Heart left ventricle (tissue), 16 donors: ENCODE data around the gene DPYSL5. TPM values are rescaled to one million over a fixed set of nuclear protein-coding genes. Genes with fewer than 3 reads are reported as not detected.

Experiments used
- ATAC-seq, 4 donors: fragments of 200-7000 bp; cut with Tn5 transposase; one replicate each; pipeline ENCODE4 v1.9.1; 2020 to 2022; ENCODE audit warnings: moderate library complexity in 4 of 4, mild to moderate bottlenecking in 3 of 4, moderate number of reproducible peaks in 1 of 4
- DNase-seq, 5 donors: peaks; one replicate each; pipeline ENCODE4 v3.0.0-alpha.2; 2020
- H3K27ac ChIP-seq, 12 donors: fragments of 200-600 bp; sonication (generic) in 4 of 12; one replicate each; pipeline versions ENCODE4 v1.5.0 to v1.8.0; 2016 to 2022; ENCODE audit warnings: mild to moderate bottlenecking in 2 of 12
- H3K27me3 ChIP-seq, 9 donors: fragments of 200-600 bp; sonication (generic) in 2 of 9; one replicate each; pipeline versions ENCODE4 v1.5.1 to v1.8.0; 2016 to 2022; ENCODE audit warnings: mild to moderate bottlenecking in 3 of 9
- H3K36me3 ChIP-seq, 9 donors: fragments of 200-600 bp; sonication (generic) in 2 of 9; one replicate each; pipeline versions ENCODE4 v1.5.0 to v1.8.0; 2018 to 2022; ENCODE audit warnings: mild to moderate bottlenecking in 2 of 9
- H3K4me1 ChIP-seq, 12 donors: fragments of 200-600 bp; sonication (generic) in 4 of 12; one replicate each; pipeline versions ENCODE4 v1.5.0 to v1.8.0; 2016 to 2022; ENCODE audit warnings: mild to moderate bottlenecking in 3 of 12
- H3K4me3 ChIP-seq, 12 donors: fragments of 200-600 bp; sonication (generic) in 4 of 12; one replicate each; pipeline versions ENCODE4 v1.5.0 to v1.8.0; 2017 to 2022; ENCODE audit warnings: mild to moderate bottlenecking in 9 of 12, moderate library complexity in 4 of 12
- H3K9me3 ChIP-seq, 12 donors: fragments of 200-600 bp; sonication (generic) in 4 of 12; one replicate each; pipeline versions ENCODE4 v1.5.0 to v1.8.0; 2016 to 2022; ENCODE audit warnings: mild to moderate bottlenecking in 1 of 12
- CTCF ChIP-seq, 12 donors: fragments of 200-600 bp; sonication (generic) in 4 of 12; IDR thresholded peaks; one replicate each; pipeline versions ENCODE4 v1.5.0 to v1.8.0; 2018 to 2022; ENCODE audit warnings: antibody characterized with exemption in 12 of 12, mild to moderate bottlenecking in 5 of 12
- POLR2A ChIP-seq, 2 donors: fragments of 450-650 bp; IDR thresholded peaks; one replicate each; pipeline ENCODE4 v1.6.1; 2017; ENCODE audit warnings: antibody characterized with exemption in 2 of 2, mild to moderate bottlenecking in 2 of 2, moderate library complexity in 2 of 2
- WGBS, 4 donors: extraction: QIAGEN DNeasy Blood & Tissue Kit in 2 of 4; methylation state at CpG; one replicate each; pipeline versions ENCODE4 v1.1.5 to v1.1.7; 2013 to 2018; 5-methylcytosine and 5-hydroxymethylcytosine counted together
- intact Hi-C, 10 donors: fragments of 100-400 bp; cut with DNase I; formaldehyde crosslinking; loops; one replicate each; pipeline versions ENCODE4 v1.11.1 to v1.14.2; 2022
- polyA plus RNA-seq, 2 donors: library from polyadenylated mRNA; stranded (reverse); fragments of 200-250 nt; gene quantifications; one replicate each; pipeline ENCODE4 v1.2.3, GENCODE V29; 2013
- total RNA-seq, 9 donors: library from RNA; depleted of rRNA in 2 of 9; stranded (reverse); fragments of >200 nt in 2 of 9; fragmentation: NEBNext Ultra II Directional in 3 of 9; extraction: Animal tissue kit (Norgen Biotek cat#: 25700) in 3 of 9; gene quantifications; one replicate each; pipeline versions ENCODE4 v1.1.0 to v1.2.4, GENCODE V29; 2016 to 2023
- donor health status: ischemic (EF 13 %, LVEDD 7.1; RV severe dilation, severe dysfunction).
- donor health status: healthy with polysubstance abuse.
- donor health status: DM: no; HTN: yes; CAD: no.
- donor health status: DM: no; HTN: no; CAD: no.
- donor health status: ischemic (EF 25% LVEDD 6.9; RV normal size, moderate dysfunction).
- donor health status: ischemic (EF 25% LVEDD 5.7; RV mildly dilated, moderate dysfunction).
- donor health status: healthy.
- donor health status: DM: yes; HTN: yes; CAD: no.
- donor health status: ischemic (EF 35%, LVEDD 5.7; RV mildly dilated, moderate dysfunction).
- donor health status: nonischemic (EF 11% LVEDD 7.7; RV severe dilation, severe dysfunction).
- donor health status: DM: yes; HTN: yes; CAD: no.
- donor health status: PGD.
- donor health status: ischemic (EF 29% LVEDD 5.4; RV normal size, mild dysfunction).
- donor health status: nonischemic (EF 23%, LVEDD 6.1; RV moderate dilation, normal function).

DPYSL5 gene
- total and polyA plus RNA-seq, 11 donors, result 0.06 to 0.13 TPM; not detected in 9

DNA sequence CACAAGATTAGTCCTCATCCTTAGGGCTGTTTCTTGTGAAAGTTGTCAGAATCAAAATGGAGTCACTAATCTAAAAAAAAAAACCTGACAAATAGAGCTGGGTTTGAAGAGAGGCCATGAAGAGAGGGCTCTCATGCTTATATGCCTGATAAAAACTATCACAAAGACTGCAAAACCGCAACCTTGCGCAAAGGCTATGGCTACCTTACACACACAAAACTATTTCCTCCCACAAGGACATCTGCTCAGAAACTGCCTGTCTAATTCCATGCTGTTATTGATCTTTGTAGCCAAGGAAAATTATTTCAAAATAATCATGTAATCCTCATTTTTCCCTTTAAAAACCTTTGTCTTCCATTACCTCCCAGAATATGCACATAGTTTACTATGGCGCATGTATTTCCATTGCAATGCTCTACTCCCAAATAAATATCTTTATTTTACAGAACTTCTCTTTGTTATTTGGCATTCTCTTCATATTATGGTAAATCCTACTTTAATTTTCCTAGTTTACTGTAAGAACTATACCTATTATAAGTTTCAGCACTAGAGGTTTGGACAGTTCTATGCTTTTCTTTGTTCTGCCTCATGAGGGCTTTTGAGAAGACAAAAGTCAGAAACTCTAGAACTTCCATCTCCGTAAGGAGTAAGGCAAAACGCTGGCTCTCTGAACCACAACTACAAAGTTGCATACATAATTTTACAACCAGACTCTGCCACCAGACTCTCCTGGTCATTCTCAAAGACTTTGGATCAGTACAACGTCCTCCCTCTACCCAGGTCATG lies 9.6 kb upstream of the DPYSL5 start:
- TF ChIP-seq POLR2A (IDR thresholded peaks at IDR 0.05), result no peak
- no peak for TF ChIP-seq CTCF (IDR thresholded peaks at IDR 0.05)
- whole genome bisulfite sequencing, 4 donors, result 49 to 63% (median 54%) methylated on average over 6 of the region's 6 CpGs
- no peaks in the 10 kb centered on the region for H3K9me3 ChIP-seq
- intact Hi-C loops, result no loop called here
- H3K27ac ChIP-seq, result no peak overlapping the region
- H3K36me3 ChIP-seq, result no peaks in the 10 kb centered on the region
- ATAC-seq (no peak), DNase-seq (no peak)
- no peak overlapping the region for H3K4me3 ChIP-seq
- H3K27me3 ChIP-seq, result peaks cover 0 to 65% (median 3%) of the 10 kb centered on the region in 9 donors
- no peaks in the 10 kb centered on the region for H3K4me1 ChIP-seq

DNA sequence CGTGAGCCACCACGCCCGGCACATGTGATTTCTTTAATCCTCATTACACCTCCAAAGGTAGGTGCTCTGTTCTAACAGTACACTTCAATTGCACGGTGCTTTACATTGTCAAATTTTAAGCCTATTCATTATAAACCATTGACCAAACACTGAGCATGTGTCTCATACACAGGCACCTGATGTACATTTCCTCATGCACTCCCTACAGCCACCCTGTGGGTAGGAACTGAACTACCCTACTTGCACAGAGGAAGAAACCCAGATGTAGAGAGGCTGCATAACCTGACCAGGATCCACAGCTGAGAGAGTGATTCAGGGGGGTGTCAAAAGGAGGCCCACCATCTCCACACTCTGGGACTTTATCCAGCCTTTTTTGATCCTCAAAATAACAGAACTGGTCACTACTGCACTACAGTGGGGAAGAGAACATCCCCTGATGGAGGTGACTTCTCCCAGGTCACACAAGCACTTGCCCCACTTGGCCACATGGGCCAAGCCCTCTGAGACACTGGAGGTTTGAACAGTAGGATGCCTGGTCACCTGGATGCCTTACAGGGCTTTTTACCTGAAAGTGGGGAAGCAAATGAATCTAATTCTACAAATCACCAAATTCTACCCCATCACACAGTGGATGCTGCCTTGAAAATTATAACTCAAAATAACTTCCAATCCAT lies 6.9 kb upstream of the DPYSL5 start:
- H3K4me3 ChIP-seq, result no peak overlapping the region
- WGBS, 4 donors, result 83 to 91% (median 90%) methylated on average over 4 of the region's 4 CpGs
- TF ChIP-seq POLR2A (IDR thresholded peaks at IDR 0.05) (no peak), CTCF (IDR thresholded peaks at IDR 0.05) (no peak)
- peaks cover 5 to 72% (median 14%) of the 10 kb centered on the region in 9 donors for H3K27me3 ChIP-seq
- ATAC-seq (no peak), DNase-seq (no peak)
- H3K4me1 ChIP-seq, result peaks cover 0 to under 1% (median 0%) of the 10 kb centered on the region in 12 donors
- no peak overlapping the region for H3K27ac ChIP-seq
- H3K9me3 ChIP-seq, result no peaks in the 10 kb centered on the region
- no peaks in the 10 kb centered on the region for H3K36me3 ChIP-seq
- intact Hi-C loops, result loop anchor here in 4 of 10 donors (10.0 kb wide), 2 partner anchors 174 to 254 kb away; no protein-coding TSS in a partner anchor

DNA sequence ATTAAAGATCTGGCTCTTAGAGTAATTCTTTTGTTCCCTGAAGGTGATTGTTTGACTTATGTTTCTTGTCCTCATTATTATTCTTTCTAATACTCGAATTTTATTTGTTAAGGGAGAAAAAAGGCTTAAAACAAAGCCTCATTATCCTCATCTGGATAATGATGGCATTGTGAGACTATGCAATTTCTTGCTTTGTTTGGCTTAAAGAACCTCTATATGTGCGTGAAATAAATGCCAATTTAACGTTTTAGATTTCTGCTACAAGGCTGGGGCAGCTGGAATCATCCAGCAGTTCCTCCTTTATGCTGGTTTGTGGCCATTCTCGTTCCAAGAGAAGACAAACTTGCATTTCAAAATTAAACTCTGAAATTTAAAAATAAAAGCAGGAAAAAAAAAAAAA lies 4.9 kb upstream of the DPYSL5 start:
- Histone ChIP-seq H3K27me3 (peaks cover 19 to 81% (median 31%) of the 10 kb centered on the region in 9 donors), H3K36me3 (no peaks in the 10 kb centered on the region), H3K9me3 (no peaks in the 10 kb centered on the region), H3K4me1 (peaks cover 3 to 18% (median 13%) of the 10 kb centered on the region in 12 donors), H3K27ac (no peak overlapping the region), H3K4me3 (no peak overlapping the region)
- intact Hi-C loops, result loop anchor here in 4 of 10 donors (10.0 kb wide), 2 partner anchors 172 to 252 kb away; no protein-coding TSS in a partner anchor
- TF ChIP-seq CTCF (IDR thresholded peaks at IDR 0.05), result no peak
- no peak for TF ChIP-seq POLR2A (IDR thresholded peaks at IDR 0.05)
- no peak for ATAC-seq
- DNase-seq, result no peak
- 44 to 55% (median 50%) methylated on average over 4 of the region's 4 CpGs for WGBS, 4 donors

DNA sequence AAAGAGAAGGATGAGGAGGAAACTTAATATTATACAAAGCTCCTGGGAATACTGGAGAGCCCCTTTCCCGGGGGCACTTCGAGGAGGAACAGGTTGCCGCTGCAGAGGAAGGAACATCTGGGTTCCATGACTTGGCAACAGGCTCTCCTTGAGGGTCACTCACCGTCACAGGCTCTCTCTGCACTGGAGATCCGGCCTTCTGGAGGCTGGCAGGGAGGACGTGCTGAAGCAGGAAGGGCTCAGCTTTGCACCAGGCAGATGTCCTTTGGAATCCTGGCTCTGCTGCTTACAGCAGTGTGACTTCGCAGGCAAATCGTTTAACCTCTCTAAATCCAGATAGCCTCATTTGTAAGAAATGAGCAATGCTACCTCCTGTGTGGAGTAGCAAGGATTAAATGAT lies 2.9 kb upstream of the DPYSL5 start:
- DNase-seq (no peak), ATAC-seq (no peak)
- intact Hi-C loops, result loop anchor here in 8 of 10 donors (2.0 to 10.0 kb wide), 6 partner anchors 77 to 250 kb away; no protein-coding TSS in a partner anchor
- 48 to 57% (median 55%) methylated on average over 8 of the region's 8 CpGs for WGBS, 4 donors
- Histone ChIP-seq H3K27me3 (peaks cover 38 to 92% (median 51%) of the 10 kb centered on the region in 9 donors), H3K9me3 (no peaks in the 10 kb centered on the region), H3K27ac (no peak overlapping the region), H3K4me3 (no peak overlapping the region), H3K4me1 (peaks cover 9 to 38% (median 30%) of the 10 kb centered on the region in 12 donors), H3K36me3 (no peaks in the 10 kb centered on the region)
- TF ChIP-seq CTCF (IDR thresholded peaks at IDR 0.05), result no peak
- TF ChIP-seq POLR2A (IDR thresholded peaks at IDR 0.05), result no peak
